Measurements from ENCODE around the gene THOC3.
"Not testable (repeated sequence)": the region's sequence is repeated elsewhere in the genome, so short reads cannot be mapped to it uniquely, and the experiment has no call there.

Gene THOC3

GRCh38 chr5:175925106-175925505 is 43.0 kb downstream of the THOC3 start:
- H3K36me3 ChIP-seq (ENCODE audit: control insufficient read depth in 1 of 2, insufficient read depth in 2 of 2, low read length in 2 of 2); H3K27me3 ChIP-seq (ENCODE audit: low read depth, low read length); H3K4me1 ChIP-seq (ENCODE audit: control insufficient read depth in 1 of 2, insufficient read depth in 2 of 2, low read length in 2 of 2); H3K9me3 ChIP-seq (ENCODE audit: control insufficient read depth in 1 of 2, low read length in 2 of 2); H3K4me3 ChIP-seq (ENCODE audit: low read depth in 1 of 2, low read length in 2 of 2); H3K27ac ChIP-seq (ENCODE audit: low read length): not testable (repeated sequence)

GRCh38 chr5:175922192-175922885 is 45.8 kb downstream of the THOC3 start:
- H3K9me3 ChIP-seq (ENCODE audit: control insufficient read depth in 1 of 2, low read length in 2 of 2): no peaks in the 10 kb centered on the region
- no peaks in the 10 kb centered on the region for H3K36me3 ChIP-seq (ENCODE audit: control insufficient read depth in 1 of 2, insufficient read depth in 2 of 2, low read length in 2 of 2)
- no peaks in the 10 kb centered on the region for H3K4me1 ChIP-seq (ENCODE audit: control insufficient read depth in 1 of 2, insufficient read depth in 2 of 2, low read length in 2 of 2)
- no peak overlapping the region for H3K4me3 ChIP-seq (ENCODE audit: low read depth in 1 of 2, low read length in 2 of 2)
- H3K27me3 ChIP-seq (ENCODE audit: low read depth, low read length): no peaks in the 10 kb centered on the region
- H3K27ac ChIP-seq (ENCODE audit: low read length): no peak overlapping the region

- Histone ChIP-seq H3K27ac (ENCODE audit: low read length) (no peak overlapping the region), H3K36me3 (ENCODE audit: control insufficient read depth in 1 of 2, insufficient read depth in 2 of 2, low read length in 2 of 2) (no peaks in the 10 kb centered on the region), H3K4me3 (ENCODE audit: low read depth in 1 of 2, low read length in 2 of 2) (no peak overlapping the region), H3K4me1 (ENCODE audit: control insufficient read depth in 1 of 2, insufficient read depth in 2 of 2, low read length in 2 of 2) (no peaks in the 10 kb centered on the region), H3K9me3 (ENCODE audit: control insufficient read depth in 1 of 2, low read length in 2 of 2) (no peaks in the 10 kb centered on the region), H3K27me3 (ENCODE audit: low read depth, low read length) (no peaks in the 10 kb centered on the region)
Measured at GRCh38 chr5:175921061-175921730, 46.9 kb downstream of the THOC3 start.

GRCh38 chr5:175920231-175920811 is 47.8 kb downstream of the THOC3 start:
- Histone ChIP-seq H3K36me3 (ENCODE audit: control insufficient read depth in 1 of 2, insufficient read depth in 2 of 2, low read length in 2 of 2) (no peaks in the 10 kb centered on the region), H3K9me3 (ENCODE audit: control insufficient read depth in 1 of 2, low read length in 2 of 2) (no peaks in the 10 kb centered on the region), H3K4me3 (ENCODE audit: low read depth in 1 of 2, low read length in 2 of 2) (no peak overlapping the region), H3K27me3 (ENCODE audit: low read depth, low read length) (no peaks in the 10 kb centered on the region), H3K27ac (ENCODE audit: low read length) (no peak overlapping the region), H3K4me1 (ENCODE audit: control insufficient read depth in 1 of 2, insufficient read depth in 2 of 2, low read length in 2 of 2) (no peaks in the 10 kb centered on the region)

GRCh38 chr5:175915066-175916037 is 52.8 kb downstream of the THOC3 start:
- H3K36me3 ChIP-seq (ENCODE audit: control insufficient read depth in 1 of 2, insufficient read depth in 2 of 2, low read length in 2 of 2); H3K9me3 ChIP-seq (ENCODE audit: control insufficient read depth in 1 of 2, low read length in 2 of 2); H3K4me3 ChIP-seq (ENCODE audit: low read depth in 1 of 2, low read length in 2 of 2); H3K4me1 ChIP-seq (ENCODE audit: control insufficient read depth in 1 of 2, insufficient read depth in 2 of 2, low read length in 2 of 2); H3K27ac ChIP-seq (ENCODE audit: low read length); H3K27me3 ChIP-seq (ENCODE audit: low read depth, low read length): not testable (repeated sequence)

GRCh38 chr5:175913835-175914672 is 54.1 kb downstream of the THOC3 start:
- H3K27ac ChIP-seq (ENCODE audit: low read length); H3K36me3 ChIP-seq (ENCODE audit: control insufficient read depth in 1 of 2, insufficient read depth in 2 of 2, low read length in 2 of 2); H3K27me3 ChIP-seq (ENCODE audit: low read depth, low read length); H3K9me3 ChIP-seq (ENCODE audit: control insufficient read depth in 1 of 2, low read length in 2 of 2); H3K4me1 ChIP-seq (ENCODE audit: control insufficient read depth in 1 of 2, insufficient read depth in 2 of 2, low read length in 2 of 2); H3K4me3 ChIP-seq (ENCODE audit: low read depth in 1 of 2, low read length in 2 of 2): not testable (repeated sequence)

GRCh38 chr5:175910072-175910471 is 58.0 kb downstream of the THOC3 start:
- not testable (repeated sequence) for H3K4me3 ChIP-seq (ENCODE audit: low read depth in 1 of 2, low read length in 2 of 2); H3K4me1 ChIP-seq (ENCODE audit: control insufficient read depth in 1 of 2, insufficient read depth in 2 of 2, low read length in 2 of 2); H3K9me3 ChIP-seq (ENCODE audit: control insufficient read depth in 1 of 2, low read length in 2 of 2); H3K36me3 ChIP-seq (ENCODE audit: control insufficient read depth in 1 of 2, insufficient read depth in 2 of 2, low read length in 2 of 2); H3K27me3 ChIP-seq (ENCODE audit: low read depth, low read length); H3K27ac ChIP-seq (ENCODE audit: low read length)
